Fibroblast of peridontal ligament (primary cell): Measurements from ENCODE around the gene RAB31.
"Not testable (repeated sequence)": the region's sequence is repeated elsewhere in the genome, so short reads cannot be mapped to it uniquely, and the experiment has no call there.

ENCODE experiments used
- DNase-seq: peaks from one replicate; pipeline ENCODE4 v3.0.0-alpha.2; 2010; ENCODE audit errors: extremely low read depth

Gene RAB31

DNA sequence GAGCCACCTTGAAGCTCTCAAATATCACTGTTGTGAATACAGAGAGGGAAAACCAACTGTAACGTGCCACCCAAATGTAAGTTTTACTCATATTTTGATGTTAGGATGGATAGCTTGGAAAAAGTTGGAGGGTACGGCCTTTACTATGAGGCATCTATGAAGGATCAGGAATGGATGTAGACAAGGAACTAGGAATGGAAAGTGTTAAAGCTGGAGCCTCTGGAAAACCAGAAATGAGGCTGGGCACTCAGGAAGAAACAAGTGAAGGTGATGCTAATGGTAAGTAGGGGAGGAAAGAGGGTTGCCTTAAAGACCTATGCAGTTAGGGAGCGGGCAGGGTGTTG, 177.9 kb downstream of the RAB31 start:
- no peak for DNase-seq

DNA sequence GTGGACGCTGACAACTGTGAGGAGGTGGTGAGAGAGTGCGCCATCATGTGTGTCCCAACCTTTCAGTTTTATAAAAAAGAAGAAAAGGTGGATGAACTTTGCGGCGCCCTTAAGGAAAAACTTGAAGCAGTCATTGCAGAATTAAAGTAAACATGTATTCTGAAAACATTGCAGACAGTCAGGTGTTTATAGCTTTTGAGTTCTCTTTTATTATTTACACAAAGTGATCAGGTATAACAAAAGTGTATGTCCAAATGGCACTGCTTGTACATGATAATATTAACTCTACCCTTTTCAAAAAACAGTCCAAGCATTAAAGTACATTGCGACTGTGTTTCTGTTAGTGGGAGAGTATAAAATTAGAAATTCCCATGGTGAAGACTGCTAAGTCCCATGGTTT, 179.9 kb downstream of the RAB31 start:
- DNase-seq = no peak

GRCh38 chr18:9890196-9890595, 182.1 kb downstream of the RAB31 start:
- DNase-seq = no peak

GRCh38 chr18:9890957-9891356, 182.9 kb downstream of the RAB31 start:
- DNase-seq = no peak

DNA sequence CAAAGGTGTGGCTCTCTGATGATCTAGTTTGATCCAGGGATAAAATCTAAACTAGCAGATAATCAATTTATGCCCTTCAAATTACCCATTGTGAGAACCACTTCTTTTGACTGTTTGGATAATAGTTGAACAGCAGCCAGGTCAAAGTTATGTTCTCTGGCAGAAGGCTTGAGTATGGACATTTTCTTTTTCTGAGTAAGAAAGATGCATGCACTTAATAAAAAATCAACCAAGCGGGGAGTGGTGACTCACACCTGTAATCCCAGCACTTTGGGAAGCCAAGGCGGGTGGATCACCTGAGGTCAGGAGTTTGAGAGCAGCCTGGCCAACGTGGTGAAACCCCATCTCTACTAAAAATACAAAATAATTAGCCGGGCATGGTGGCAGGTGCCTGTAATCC, 183.4 kb downstream of the RAB31 start:
- DNase-seq = peak; percentile 26

DNA sequence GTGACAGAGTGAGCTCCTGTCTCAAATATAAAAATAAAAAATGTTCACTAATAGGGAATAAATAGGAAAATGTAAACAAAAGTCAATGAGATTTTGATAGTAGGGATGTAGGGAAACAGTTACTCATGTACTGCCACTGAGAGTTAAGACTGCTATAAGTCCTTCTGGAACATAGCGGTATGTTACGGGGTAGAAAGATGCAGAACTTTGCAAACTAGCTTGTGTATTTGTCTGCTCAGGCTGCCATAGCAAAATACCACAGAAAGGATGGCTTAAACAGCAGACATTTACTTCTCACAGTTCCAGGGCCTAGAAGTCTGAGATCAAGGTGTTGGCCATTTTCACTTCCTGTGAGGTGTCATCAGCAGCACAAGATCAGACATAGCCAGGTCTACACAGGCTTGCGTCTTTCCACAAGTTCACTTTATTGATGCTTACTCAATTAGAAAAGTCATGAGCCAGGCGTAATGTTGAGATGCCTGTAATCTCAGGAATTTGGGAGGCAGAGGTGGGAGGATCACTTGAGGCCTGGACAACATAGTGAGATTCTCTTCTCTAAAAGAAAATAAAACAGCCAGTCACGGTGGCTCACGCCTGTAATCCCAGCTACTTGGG, 186.5 kb downstream of the RAB31 start:
- no peak for DNase-seq

GRCh38 chr18:9897129-9897528, 189.0 kb downstream of the RAB31 start:
- DNase-seq = no peak

GRCh38 chr18:9897787-9898291, 189.7 kb downstream of the RAB31 start:
- not testable (repeated sequence) for DNase-seq

GRCh38 chr18:9898792-9899549, 190.9 kb downstream of the RAB31 start:
- DNase-seq = no peak

- DNase-seq = not testable (repeated sequence)
Measured at GRCh38 chr18:9899550-9899930, 191.4 kb downstream of the RAB31 start.

- no peak for DNase-seq
Measured at GRCh38 chr18:9900699-9901098, 192.6 kb downstream of the RAB31 start.

DNA sequence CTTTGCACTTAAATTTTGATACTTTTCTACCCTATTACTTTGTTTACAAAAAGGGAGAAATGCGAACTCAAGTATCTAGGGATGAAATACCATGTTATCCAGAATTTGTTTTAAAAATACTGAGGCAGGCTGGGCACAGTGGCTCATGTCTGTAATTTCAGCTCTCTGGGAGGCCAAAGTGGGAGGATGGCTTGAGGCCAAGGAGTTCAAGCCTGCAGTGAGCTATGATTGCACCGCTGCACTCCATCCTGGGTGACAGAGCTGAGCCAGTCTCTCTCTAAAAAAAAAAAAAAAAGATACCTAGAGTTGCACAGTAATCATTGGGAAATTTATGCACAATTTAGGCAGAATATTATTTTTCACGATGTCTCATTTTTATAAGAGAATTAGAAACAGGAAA, 193.3 kb downstream of the RAB31 start:
- peak; percentile 55 for DNase-seq

- DNase-seq = not testable (repeated sequence)
Measured at GRCh38 chr18:9902264-9902663, 194.2 kb downstream of the RAB31 start.

DNA sequence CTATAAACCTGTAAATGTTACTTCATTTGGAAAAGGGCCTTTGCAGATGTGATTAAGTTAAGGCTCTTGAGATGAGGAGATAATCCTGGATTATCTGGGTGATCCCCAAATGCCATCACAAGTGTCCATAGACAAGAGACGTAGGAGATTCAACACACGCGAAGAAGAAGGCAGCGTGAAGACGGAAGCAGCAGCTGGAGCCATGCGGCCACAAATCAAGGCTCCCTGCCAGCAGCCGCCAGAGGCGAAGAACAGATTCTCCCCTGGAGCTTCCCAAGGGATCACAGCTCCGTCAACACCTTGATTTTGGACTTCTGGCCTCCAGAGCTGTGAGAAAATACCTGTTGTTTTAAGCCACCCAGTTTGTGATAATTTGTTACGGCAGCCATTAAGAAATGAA, 194.7 kb downstream of the RAB31 start:
- no peak for DNase-seq

DNA sequence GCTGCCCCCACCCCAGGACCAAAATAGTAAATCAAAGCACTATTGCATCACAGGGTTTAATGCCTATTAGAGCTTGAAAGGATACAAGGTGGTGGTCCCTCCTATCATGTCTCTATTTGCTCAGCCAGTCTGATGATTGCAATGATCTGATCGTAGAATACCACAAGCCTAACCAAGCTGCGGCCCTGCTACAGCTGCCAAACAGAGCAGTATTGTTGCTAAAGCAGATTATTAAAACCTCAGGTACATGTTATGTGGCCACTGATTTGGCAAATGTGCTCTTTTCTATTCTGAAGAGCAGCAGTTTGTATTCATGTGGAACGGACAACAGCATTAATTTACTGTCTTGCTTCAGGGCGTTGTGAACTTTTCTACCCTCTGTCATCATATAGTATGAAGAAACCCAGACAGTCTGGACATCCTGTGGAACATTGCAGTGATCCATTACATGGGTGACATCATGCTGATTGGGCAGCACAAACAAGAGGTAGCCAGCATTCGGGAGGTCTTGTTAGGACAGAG, 197.4 kb downstream of the RAB31 start:
- peak; percentile 37 for DNase-seq

GRCh38 chr18:9906481-9906880, 198.4 kb downstream of the RAB31 start:
- DNase-seq = no peak

DNA sequence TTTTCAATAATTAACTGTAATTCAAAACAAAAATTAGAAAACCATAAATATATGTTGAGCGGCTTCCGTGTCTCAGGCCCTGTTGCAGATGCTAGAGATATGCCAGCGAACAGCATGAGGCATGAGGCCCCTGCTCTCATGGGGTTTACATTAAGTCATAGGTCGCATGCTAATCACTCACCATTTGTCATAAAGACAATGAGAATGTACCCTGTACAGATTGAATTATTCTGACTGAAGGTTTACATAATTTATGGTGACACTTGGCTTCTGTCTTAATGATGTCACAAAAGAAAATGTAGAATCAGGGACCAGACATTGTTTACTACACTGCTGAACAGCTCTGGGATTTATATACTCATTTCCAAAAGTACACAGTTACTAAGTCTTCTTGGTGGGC, 199.8 kb downstream of the RAB31 start:
- no peak for DNase-seq

GRCh38 chr18:9910071-9910470, 202.0 kb downstream of the RAB31 start:
- no peak for DNase-seq

GRCh38 chr18:9910661-9911060, 202.6 kb downstream of the RAB31 start:
- DNase-seq = no peak

DNA sequence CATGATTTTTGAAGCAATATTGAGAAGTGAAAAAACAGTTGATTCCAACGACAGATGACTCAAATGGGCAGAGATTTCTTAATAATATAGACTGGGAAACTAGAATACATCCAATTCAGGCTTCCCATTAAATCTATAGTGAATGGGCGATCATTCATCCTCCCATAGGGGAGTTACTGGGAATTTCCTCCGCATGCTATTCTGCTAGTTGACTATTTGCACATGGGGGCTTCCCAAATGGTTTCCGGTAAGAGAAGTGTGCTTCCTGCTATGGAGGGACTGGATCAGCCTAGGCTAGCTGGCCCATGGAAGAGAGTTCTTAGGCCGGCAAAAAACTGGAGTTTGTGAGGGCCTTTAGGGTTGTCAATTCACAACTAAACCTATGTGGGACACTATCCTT, 203.1 kb downstream of the RAB31 start:
- no peak for DNase-seq
